MCF 10A (cell line): Measurements from ENCODE around the gene SECISBP2L. TPM values are rescaled to one million over a fixed set of nuclear protein-coding genes. Genes with fewer than 3 reads are reported as not detected.

ENCODE experiments used
- total RNA-seq: library from RNA; stranded (reverse); gene quantifications from 2 replicates; pipeline ENCODE4 v1.2.3, GENCODE V29; 2022

SECISBP2L gene
- total RNA-seq, 1 experiment from 2014 or later = 19.6 TPM

Other genes starting within 250 kb of the SECISBP2L start
- 6.4 and 6.5 TPM in 2 replicates for gene CEP152, start 235.4 kb downstream of the SECISBP2L start, total RNA-seq
- gene EID1, start 168.3 kb downstream of the SECISBP2L start, total RNA-seq = 91.3 and 110 TPM in 2 replicates
- 0.26 and 0.49 TPM in 2 replicates for gene SHC4, start 82.5 kb downstream of the SECISBP2L start, total RNA-seq
- gene COPS2, start 109.2 kb upstream of the SECISBP2L start, total RNA-seq = 123 and 132 TPM in 2 replicates
- gene GALK2, start 123.8 kb upstream of the SECISBP2L start, total RNA-seq = 41.6 and 43.5 TPM in 2 replicates